Inferior parietal cortex (tissue), 1 donor: ENCODE data around the gene PIF1.
"Not testable (repeated sequence)": the region's sequence is repeated elsewhere in the genome, so short reads cannot be mapped to it uniquely, and the experiment has no call there.

ENCODE experiments used
- DNase-seq: peaks from one replicate; pipeline ENCODE4 v3.0.0-alpha.2; 2016; ENCODE audit errors: extremely low spot score

The PIF1 gene

GRCh38 chr15:64810497-64811326 lies 14.7 kb downstream of the PIF1 start:
- DNase-seq: no peak

- DNase-seq: peak; percentile 84
These were observed 15.6 kb downstream of the PIF1 start for GRCh38 chr15:64809649-64810496.

- no peak for DNase-seq
These were observed 16.5 kb downstream of the PIF1 start for GRCh38 chr15:64808785-64809453.

- DNase-seq: no peak
These were observed 17.7 kb downstream of the PIF1 start for GRCh38 chr15:64807751-64808222.

- DNase-seq: no peak
These were observed 18.2 kb downstream of the PIF1 start for GRCh38 chr15:64807051-64807749.

- no peak for DNase-seq
These were observed 18.9 kb downstream of the PIF1 start for GRCh38 chr15:64806509-64806908.

- no peak for DNase-seq
These were observed 20.8 kb downstream of the PIF1 start for GRCh38 chr15:64804619-64805018.

- no peak for DNase-seq
These were observed 21.9 kb downstream of the PIF1 start for GRCh38 chr15:64803526-64803925.

- DNase-seq: no peak
These were observed 25.0 kb downstream of the PIF1 start for GRCh38 chr15:64800476-64800875.

- not testable (repeated sequence) for DNase-seq
These were observed 26.5 kb downstream of the PIF1 start for GRCh38 chr15:64798905-64799304.

GRCh38 chr15:64795921-64796320 lies 29.5 kb downstream of the PIF1 start:
- DNase-seq: not testable (repeated sequence)

GRCh38 chr15:64795299-64795698 lies 30.1 kb downstream of the PIF1 start:
- not testable (repeated sequence) for DNase-seq

GRCh38 chr15:64792282-64792681 lies 33.2 kb downstream of the PIF1 start:
- DNase-seq: no peak

GRCh38 chr15:64791401-64791800 lies 34.0 kb downstream of the PIF1 start:
- no peak for DNase-seq

GRCh38 chr15:64783796-64784195 lies 41.7 kb downstream of the PIF1 start:
- no peak for DNase-seq

GRCh38 chr15:64782751-64783150 lies 42.7 kb downstream of the PIF1 start:
- no peak for DNase-seq

GRCh38 chr15:64781299-64781698 lies 44.1 kb downstream of the PIF1 start:
- DNase-seq: no peak

GRCh38 chr15:64780600-64781156 lies 44.8 kb downstream of the PIF1 start:
- DNase-seq: no peak

- DNase-seq: no peak
These were observed 45.8 kb downstream of the PIF1 start for GRCh38 chr15:64779630-64780029.

- DNase-seq: no peak
These were observed 46.4 kb downstream of the PIF1 start for GRCh38 chr15:64779024-64779423.

GRCh38 chr15:64776402-64776786 lies 49.1 kb downstream of the PIF1 start:
- DNase-seq: no peak
